Measurements from ENCODE around the gene ABCA10. TPM values are rescaled to one million over a fixed set of nuclear protein-coding genes. Genes with fewer than 3 reads are reported as not detected.
"Not testable (repeated sequence)": the region's sequence is repeated elsewhere in the genome, so short reads cannot be mapped to it uniquely, and the experiment has no call there.

ABCA10 gene
- total RNA-seq, 1 experiment from 2014 or later: not detected

GRCh38 chr17:69170377-69170776 is 58.2 kb downstream of the ABCA10 start:
- Mint-ChIP-seq H3K27me3 (ENCODE audit: low read depth) (no peaks in the 10 kb centered on the region), H3K4me1 (no peaks in the 10 kb centered on the region), H3K9me3 (no peaks in the 10 kb centered on the region), H3K27ac (no peak overlapping the region), H3K4me3 (no peak overlapping the region), H3K36me3 (no peaks in the 10 kb centered on the region)
- no peak for TF ChIP-seq TEAD1 (CRISPR knock-in tag; IDR thresholded peaks at IDR 0.05)
- TF ChIP-seq ZNF263 (CRISPR knock-in tag; IDR thresholded peaks at IDR 0.05; ENCODE audit: low read depth): no peak
- no peak for TF ChIP-seq NR1H2 (CRISPR knock-in tag; IDR thresholded peaks at IDR 0.05)
- TF ChIP-seq ZNF396 (CRISPR knock-in tag; IDR thresholded peaks at IDR 0.05; ENCODE audit: borderline replicate concordance): no peak
- TF ChIP-seq ATF1 (CRISPR knock-in tag; IDR thresholded peaks at IDR 0.05): no peak
- TF ChIP-seq ZNF532 (CRISPR knock-in tag; IDR thresholded peaks at IDR 0.05; ENCODE audit: borderline replicate concordance): no peak
- no peak for TF ChIP-seq ZNF317 (CRISPR knock-in tag; IDR thresholded peaks at IDR 0.05; ENCODE audit: borderline replicate concordance, low read depth)
- TF ChIP-seq, protein P1, sequence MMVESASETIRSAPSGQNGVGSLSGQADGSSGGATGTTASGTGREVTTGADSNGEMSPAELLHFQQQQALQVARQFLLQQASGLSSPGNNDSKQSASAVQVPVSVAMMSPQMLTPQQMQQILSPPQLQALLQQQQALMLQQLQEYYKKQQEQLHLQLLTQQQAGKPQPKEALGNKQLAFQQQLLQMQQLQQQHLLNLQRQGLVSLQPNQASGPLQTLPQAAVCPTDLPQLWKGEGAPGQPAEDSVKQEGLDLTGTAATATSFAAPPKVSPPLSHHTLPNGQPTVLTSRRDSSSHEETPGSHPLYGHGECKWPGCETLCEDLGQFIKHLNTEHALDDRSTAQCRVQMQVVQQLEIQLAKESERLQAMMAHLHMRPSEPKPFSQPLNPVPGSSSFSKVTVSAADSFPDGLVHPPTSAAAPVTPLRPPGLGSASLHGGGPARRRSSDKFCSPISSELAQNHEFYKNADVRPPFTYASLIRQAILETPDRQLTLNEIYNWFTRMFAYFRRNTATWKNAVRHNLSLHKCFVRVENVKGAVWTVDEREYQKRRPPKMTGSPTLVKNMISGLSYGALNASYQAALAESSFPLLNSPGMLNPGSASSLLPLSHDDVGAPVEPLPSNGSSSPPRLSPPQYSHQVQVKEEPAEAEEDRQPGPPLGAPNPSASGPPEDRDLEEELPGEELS (CRISPR knock-in tag; IDR thresholded peaks at IDR 0.05): no peak
- TF ChIP-seq USF2 (CRISPR knock-in tag; IDR thresholded peaks at IDR 0.05): no peak
- no peak for ATAC-seq
- DNase-seq (ENCODE audit: low spot score): no peak
- CTCF ChIA-PET: no interaction called here
- POLR2A ChIA-PET: no interaction called here

DNA sequence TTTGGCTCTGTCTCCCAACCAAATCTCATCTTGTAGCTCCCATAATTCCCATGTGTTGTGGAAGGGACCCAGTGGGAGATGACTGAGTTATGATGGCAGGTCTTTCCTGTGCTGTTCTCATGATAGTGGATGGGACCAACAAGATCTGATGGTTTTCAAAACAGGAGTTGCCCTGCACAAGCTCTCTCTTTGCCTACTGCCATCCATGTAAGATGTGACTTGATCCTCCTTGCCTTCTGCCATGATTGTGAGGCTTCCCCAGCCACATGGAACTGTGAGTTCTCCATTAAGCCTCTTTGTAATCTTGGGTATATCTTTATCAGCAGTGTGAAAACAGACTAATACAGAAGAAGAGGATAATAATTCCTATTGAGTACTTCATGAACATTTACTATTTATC is 60.0 kb downstream of the ABCA10 start:
- ATAC-seq; DNase-seq (ENCODE audit: low spot score); CTCF ChIA-PET; H3K4me1 Mint-ChIP-seq; H3K4me3 Mint-ChIP-seq; H3K9me3 Mint-ChIP-seq; H3K36me3 Mint-ChIP-seq; H3K27me3 Mint-ChIP-seq (ENCODE audit: low read depth); H3K27ac Mint-ChIP-seq; POLR2A ChIA-PET: not testable (repeated sequence)

DNA sequence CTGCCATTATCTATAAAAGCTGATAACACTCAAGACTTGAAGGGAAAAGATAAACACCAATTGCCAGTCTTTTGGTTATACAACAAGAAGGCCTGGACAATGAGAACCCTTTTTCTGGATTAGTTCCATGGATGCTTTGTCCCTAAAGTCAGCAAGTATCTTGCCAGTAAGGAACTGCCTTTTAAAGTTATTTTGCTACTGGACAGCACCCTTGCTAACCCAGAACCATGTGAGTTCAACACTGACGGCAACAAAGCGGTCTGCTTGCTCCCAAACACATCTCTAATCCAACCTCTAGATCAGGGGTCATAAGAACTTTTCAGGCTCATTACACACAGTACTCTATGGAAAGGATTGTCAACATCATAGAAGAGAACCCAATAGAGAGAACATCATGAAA is 61.7 kb downstream of the ABCA10 start:
- CTCF ChIA-PET: no interaction called here
- Mint-ChIP-seq H3K36me3 (no peaks in the 10 kb centered on the region), H3K4me3 (no peak overlapping the region), H3K27ac (no peak overlapping the region), H3K4me1 (no peaks in the 10 kb centered on the region), H3K9me3 (no peaks in the 10 kb centered on the region), H3K27me3 (ENCODE audit: low read depth) (no peaks in the 10 kb centered on the region)
- POLR2A ChIA-PET: no interaction called here
- ATAC-seq (no peak), DNase-seq (ENCODE audit: low spot score) (no peak)
- TF ChIP-seq GABPB1 (CRISPR knock-in tag; IDR thresholded peaks at IDR 0.05) (no peak), PREB (CRISPR knock-in tag; IDR thresholded peaks at IDR 0.05; ENCODE audit: borderline replicate concordance) (no peak), ZNF219 (CRISPR knock-in tag; IDR thresholded peaks at IDR 0.05; ENCODE audit: borderline replicate concordance) (no peak), MXD4 (CRISPR knock-in tag; IDR thresholded peaks at IDR 0.05; ENCODE audit: borderline replicate concordance) (no peak), FOXP1 (CRISPR knock-in tag; IDR thresholded peaks at IDR 0.05; ENCODE audit: borderline replicate concordance) (no peak), CTCF (IDR thresholded peaks at IDR 0.05) (no peak), NFATC4 (CRISPR knock-in tag; IDR thresholded peaks at IDR 0.05) (no peak), ZNF121 (CRISPR knock-in tag; IDR thresholded peaks at IDR 0.05) (no peak), TEAD1 (CRISPR knock-in tag; IDR thresholded peaks at IDR 0.05) (no peak), CREM (CRISPR knock-in tag; IDR thresholded peaks at IDR 0.05) (no peak), ESRRA (CRISPR knock-in tag; IDR thresholded peaks at IDR 0.05; ENCODE audit: borderline replicate concordance) (no peak), SMAD4 (CRISPR knock-in tag; IDR thresholded peaks at IDR 0.05) (no peak)
- TF ChIP-seq, protein P2, sequence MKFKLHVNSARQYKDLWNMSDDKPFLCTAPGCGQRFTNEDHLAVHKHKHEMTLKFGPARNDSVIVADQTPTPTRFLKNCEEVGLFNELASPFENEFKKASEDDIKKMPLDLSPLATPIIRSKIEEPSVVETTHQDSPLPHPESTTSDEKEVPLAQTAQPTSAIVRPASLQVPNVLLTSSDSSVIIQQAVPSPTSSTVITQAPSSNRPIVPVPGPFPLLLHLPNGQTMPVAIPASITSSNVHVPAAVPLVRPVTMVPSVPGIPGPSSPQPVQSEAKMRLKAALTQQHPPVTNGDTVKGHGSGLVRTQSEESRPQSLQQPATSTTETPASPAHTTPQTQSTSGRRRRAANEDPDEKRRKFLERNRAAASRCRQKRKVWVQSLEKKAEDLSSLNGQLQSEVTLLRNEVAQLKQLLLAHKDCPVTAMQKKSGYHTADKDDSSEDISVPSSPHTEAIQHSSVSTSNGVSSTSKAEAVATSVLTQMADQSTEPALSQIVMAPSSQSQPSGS (CRISPR knock-in tag; IDR thresholded peaks at IDR 0.05; ENCODE audit: borderline replicate concordance, low read depth): no peak
